ENCODE measurements around the gene SKI.

SKI gene

GRCh38 chr1:2300851-2301606 lies 72.9 kb downstream of the SKI start:
- peaks cover 24% of the 10 kb centered on the region for H3K4me1 ChIP-seq (ENCODE audit: low read length)
- H3K9me3 ChIP-seq (replicated peaks; ENCODE audit: insufficient read depth, low read length) = no peaks in the 10 kb centered on the region
- no peaks in the 10 kb centered on the region for H3K36me3 ChIP-seq (replicated peaks; ENCODE audit: insufficient read depth, low read length)
- H2AFZ ChIP-seq (ENCODE audit: low read length) = peak overlapping the region; percentile 26
- no peaks in the 10 kb centered on the region for H3K9me2 ChIP-seq (replicated peaks; ENCODE audit: insufficient read depth, low read length)
- H4K20me1 ChIP-seq (ENCODE audit: insufficient read depth, low read length) = no peaks in the 10 kb centered on the region
- peak overlapping the region; percentile 100 for H3K27ac ChIP-seq (ENCODE audit: low read length)
- H3F3A ChIP-seq (ENCODE audit: insufficient read depth, low read length) = peaks cover 23% of the 10 kb centered on the region
- peaks cover 45% of the 10 kb centered on the region for H3K79me2 ChIP-seq (ENCODE audit: low read length)
- no peaks in the 10 kb centered on the region for H3K27me3 ChIP-seq (replicated peaks; ENCODE audit: insufficient read depth, low read length)
- peak; percentile 88 for DNase-seq
- peak overlapping the region; percentile 68 for H3K4me3 ChIP-seq (ENCODE audit: low read length)
- no peak for TF ChIP-seq EZH2 (optimal IDR thresholded peaks at IDR 0.05; ENCODE audit: low read depth, low read length)
- TF ChIP-seq CTCF (IDR thresholded peaks at IDR 0.05; ENCODE audit: low read length) = no peak
- TF ChIP-seq EZH2phosphoT487 (IDR thresholded peaks at IDR 0.05; ENCODE audit: low read length) = no peak
- peak overlapping the region; percentile 98 for H3K9ac ChIP-seq (ENCODE audit: low read length)
- peak overlapping the region; percentile 100 for H3K4me2 ChIP-seq (ENCODE audit: low read depth, low read length)

GRCh38 chr1:2301607-2302291 lies 73.6 kb downstream of the SKI start:
- no peak for DNase-seq
- no peaks in the 10 kb centered on the region for H3K9me3 ChIP-seq (replicated peaks; ENCODE audit: insufficient read depth, low read length)
- peak overlapping the region; percentile 100 for H3K4me2 ChIP-seq (ENCODE audit: low read depth, low read length)
- peaks cover 39% of the 10 kb centered on the region for H3K79me2 ChIP-seq (ENCODE audit: low read length)
- H3K27ac ChIP-seq (ENCODE audit: low read length) = peak overlapping the region; percentile 100
- peaks cover 24% of the 10 kb centered on the region for H3K4me1 ChIP-seq (ENCODE audit: low read length)
- peak overlapping the region; percentile 98 for H3K9ac ChIP-seq (ENCODE audit: low read length)
- H3F3A ChIP-seq (ENCODE audit: insufficient read depth, low read length) = peaks cover 23% of the 10 kb centered on the region
- no peak for TF ChIP-seq EZH2phosphoT487 (IDR thresholded peaks at IDR 0.05; ENCODE audit: low read length)
- no peak for TF ChIP-seq EZH2 (optimal IDR thresholded peaks at IDR 0.05; ENCODE audit: low read depth, low read length)
- TF ChIP-seq CTCF (IDR thresholded peaks at IDR 0.05; ENCODE audit: low read length) = no peak
- no peaks in the 10 kb centered on the region for H3K9me2 ChIP-seq (replicated peaks; ENCODE audit: insufficient read depth, low read length)
- no peaks in the 10 kb centered on the region for H3K27me3 ChIP-seq (replicated peaks; ENCODE audit: insufficient read depth, low read length)
- H3K4me3 ChIP-seq (ENCODE audit: low read length) = 0 out of 2 replicates have a peak overlapping the region, but pooled peaks have one; percentile 68
- peak overlapping the region; percentile 26; the same call in 1 of the 2 replicates for H2AFZ ChIP-seq (ENCODE audit: low read length)
- H3K36me3 ChIP-seq (replicated peaks; ENCODE audit: insufficient read depth, low read length) = no peaks in the 10 kb centered on the region
- H4K20me1 ChIP-seq (ENCODE audit: insufficient read depth, low read length) = no peaks in the 10 kb centered on the region

GRCh38 chr1:2302292-2302925 lies 74.3 kb downstream of the SKI start:
- TF ChIP-seq EZH2phosphoT487 (IDR thresholded peaks at IDR 0.05; ENCODE audit: low read length) (no peak), EZH2 (optimal IDR thresholded peaks at IDR 0.05; ENCODE audit: low read depth, low read length) (no peak), CTCF (IDR thresholded peaks at IDR 0.05; ENCODE audit: low read length) (no peak)
- H2AFZ ChIP-seq (ENCODE audit: low read length) = no peak overlapping the region
- peaks cover 39% of the 10 kb centered on the region for H3K79me2 ChIP-seq (ENCODE audit: low read length)
- H3K4me2 ChIP-seq (ENCODE audit: low read depth, low read length) = no peak overlapping the region
- H3K27ac ChIP-seq (ENCODE audit: low read length) = no peak overlapping the region
- H3K27me3 ChIP-seq (replicated peaks; ENCODE audit: insufficient read depth, low read length) = no peaks in the 10 kb centered on the region
- H3K9ac ChIP-seq (ENCODE audit: low read length) = no peak overlapping the region
- H3F3A ChIP-seq (ENCODE audit: insufficient read depth, low read length) = peaks cover 23% of the 10 kb centered on the region
- H3K4me1 ChIP-seq (ENCODE audit: low read length) = peaks cover 24% of the 10 kb centered on the region
- no peaks in the 10 kb centered on the region for H4K20me1 ChIP-seq (ENCODE audit: insufficient read depth, low read length)
- no peak for DNase-seq
- no peaks in the 10 kb centered on the region for H3K36me3 ChIP-seq (replicated peaks; ENCODE audit: insufficient read depth, low read length)
- H3K9me2 ChIP-seq (replicated peaks; ENCODE audit: insufficient read depth, low read length) = no peaks in the 10 kb centered on the region
- no peak overlapping the region for H3K4me3 ChIP-seq (ENCODE audit: low read length)
- H3K9me3 ChIP-seq (replicated peaks; ENCODE audit: insufficient read depth, low read length) = no peaks in the 10 kb centered on the region

Measured in MM.1S (cell line).